H9 (cell line): ENCODE data around the gene NAMPT. TPM values are rescaled to one million over a fixed set of nuclear protein-coding genes. Genes with fewer than 3 reads are reported as not detected.

ENCODE experiments used
- DNase-seq: peaks from one replicate; pipeline ENCODE4 v3.0.0-alpha.2; 2017
- H2AFZ ChIP-seq: one replicate; pipeline ENCODE4 v1.6.1; 2013; ENCODE audit warnings: mild to moderate bottlenecking, low read length, control low read depth, moderate library complexity
- H2AK5ac ChIP-seq: 2 replicates; pipeline ENCODE4 v1.6.1; 2013; ENCODE audit warnings: low read length, control low read depth, mixed read lengths; ENCODE audit not compliant: insufficient read length
- H2BK120ac ChIP-seq: one replicate; pipeline ENCODE4 v1.6.1; 2013; ENCODE audit warnings: low read depth, mild to moderate bottlenecking, low read length, control low read depth, inconsistent platforms; ENCODE audit not compliant: poor library complexity, severe bottlenecking
- H2BK12ac ChIP-seq: 2 replicates; pipeline ENCODE4 v1.6.1; 2013; ENCODE audit warnings: low read length, control low read depth, mixed read lengths, low read depth; ENCODE audit not compliant: insufficient read length
- H2BK15ac ChIP-seq: 2 replicates; pipeline ENCODE4 v1.6.1; 2013; ENCODE audit warnings: low read depth, low read length, control low read depth
- H2BK20ac ChIP-seq: one replicate; pipeline ENCODE4 v1.6.1; 2013; ENCODE audit warnings: low read depth, mild to moderate bottlenecking, low read length, control low read depth, inconsistent platforms; ENCODE audit not compliant: poor library complexity, severe bottlenecking
- H2BK5ac ChIP-seq: 2 replicates; pipeline ENCODE4 v1.6.1; 2013; ENCODE audit warnings: low read length, control low read depth, mixed read lengths; ENCODE audit not compliant: insufficient read length
- H3K14ac ChIP-seq: 2 replicates; pipeline ENCODE4 v1.6.1; 2013; ENCODE audit warnings: low read length, control low read depth; ENCODE audit not compliant: insufficient read depth
- H3K18ac ChIP-seq: 2 replicates; pipeline ENCODE4 v1.6.1; 2013; ENCODE audit warnings: low read depth, mild to moderate bottlenecking, mixed read lengths, low read length, control low read depth; ENCODE audit not compliant: insufficient read length
- H3K23ac ChIP-seq: 2 replicates; pipeline ENCODE4 v1.6.1; 2013; ENCODE audit warnings: low read length, control low read depth, mixed read lengths, low read depth; ENCODE audit not compliant: insufficient read length
- H3K23me2 ChIP-seq: 2 replicates; pipeline ENCODE4 v1.6.1; 2013; ENCODE audit warnings: low read depth, mild to moderate bottlenecking, mixed read lengths, low read length, control low read depth; ENCODE audit not compliant: insufficient read length, poor library complexity, severe bottlenecking
- H3K27ac ChIP-seq: 2 replicates; pipeline ENCODE4 v1.5.1; 2013; ENCODE audit warnings: low read length, control low read depth, mixed read lengths, low read depth; ENCODE audit not compliant: insufficient read length
- H3K27me3 ChIP-seq: 2 replicates; pipeline ENCODE4 v1.6.1; 2013; ENCODE audit warnings: low read length, control low read depth, inconsistent platforms; ENCODE audit not compliant: insufficient read depth
- H3K4ac ChIP-seq: 2 replicates; pipeline ENCODE4 v1.6.1; 2013; ENCODE audit warnings: low read depth, mild to moderate bottlenecking, control low read depth, inconsistent platforms, low read length, moderate library complexity
- H3K4me1 ChIP-seq: 2 replicates; pipeline ENCODE4 v1.6.1; 2013; ENCODE audit warnings: low read length, control low read depth, inconsistent platforms; ENCODE audit not compliant: insufficient read depth
- H3K4me2 ChIP-seq: 2 replicates; pipeline ENCODE4 v1.6.1; 2013; ENCODE audit warnings: low read length, control low read depth, mixed read lengths; ENCODE audit not compliant: insufficient read length, insufficient read depth
- H3K56ac ChIP-seq: 2 replicates; pipeline ENCODE4 v1.6.1; 2013; ENCODE audit warnings: low read depth, mild to moderate bottlenecking, mixed read lengths, low read length, control low read depth; ENCODE audit not compliant: insufficient read length
- H3K79me1 ChIP-seq: 2 replicates; pipeline ENCODE4 v1.6.1; 2013; ENCODE audit warnings: low read depth, mild to moderate bottlenecking, moderate library complexity, low read length, control low read depth, inconsistent platforms; ENCODE audit not compliant: insufficient read depth, poor library complexity, severe bottlenecking
- H3K79me2 ChIP-seq: 2 replicates; pipeline ENCODE4 v1.6.1; 2013; ENCODE audit warnings: low read length, control low read depth, inconsistent platforms; ENCODE audit not compliant: insufficient read depth
- H3K9ac ChIP-seq: 2 replicates; pipeline ENCODE4 v1.6.1; 2013; ENCODE audit warnings: low read length, control low read depth, mixed read lengths; ENCODE audit not compliant: insufficient read length; ENCODE audit errors: extremely low read depth
- H3K9me3 ChIP-seq: one replicate; pipeline ENCODE4 v1.6.1; 2013; ENCODE audit warnings: low read depth, low read length, inconsistent platforms; ENCODE audit not compliant: control insufficient read depth
- H3T11ph ChIP-seq: one replicate; pipeline ENCODE4 v1.6.1; 2013; ENCODE audit warnings: mild to moderate bottlenecking, low read length, control low read depth, inconsistent platforms
- H4K20me1 ChIP-seq: one replicate; pipeline ENCODE4 v1.6.1; 2013; ENCODE audit not compliant: control insufficient read depth, insufficient read length, insufficient read depth
- H4K5ac ChIP-seq: 2 replicates; pipeline ENCODE4 v1.6.1; 2013; ENCODE audit warnings: low read depth, mild to moderate bottlenecking, mixed read lengths, low read length, control low read depth; ENCODE audit not compliant: insufficient read length
- H4K8ac ChIP-seq: replicated peaks from 2 replicates; pipeline ENCODE4 v1.6.1; 2013; ENCODE audit warnings: low read length, control low read depth, mixed read lengths, low read depth; ENCODE audit not compliant: insufficient read length
- H4K91ac ChIP-seq: 2 replicates; pipeline ENCODE4 v1.6.1; 2013; ENCODE audit warnings: low read depth, mild to moderate bottlenecking, moderate library complexity, mixed read lengths, low read length, control low read depth; ENCODE audit not compliant: insufficient read length
- H3K27ac Mint-ChIP-seq, 3 experiments: 2 replicates in 2 of 3; 3 replicates in 1 of 3; pipeline ENCODE4 v1.8.0; 2020 to 2021; ENCODE audit warnings: mixed read lengths in 3 of 3, mild to moderate bottlenecking in 1 of 3, moderate library complexity in 1 of 3
- H3K27me3 Mint-ChIP-seq: 2 replicates; pipeline ENCODE4 v1.8.0; 2021; ENCODE audit warnings: low read depth, mild to moderate bottlenecking, moderate library complexity, mixed read lengths
- H3K36me3 Mint-ChIP-seq, 3 experiments: 2 replicates in 2 of 3; 3 replicates in 1 of 3; pipeline ENCODE4 v1.8.0; 2020 to 2021; ENCODE audit warnings: low read depth in 3 of 3, mixed read lengths in 3 of 3; ENCODE audit not compliant: insufficient read depth in 1 of 3
- H3K4me1 Mint-ChIP-seq, 2 experiments: 2 replicates each; pipeline ENCODE4 v1.8.0; 2020; ENCODE audit warnings: mixed read lengths in 2 of 2
- H3K4me3 Mint-ChIP-seq, 2 experiments: 2 replicates in 1 of 2; 3 replicates in 1 of 2; pipeline ENCODE4 v1.8.0; 2020 to 2021; ENCODE audit warnings: mild to moderate bottlenecking in 2 of 2, mixed read lengths in 2 of 2, moderate library complexity in 1 of 2
- H3K9me3 Mint-ChIP-seq, 2 experiments: 2 replicates in 1 of 2; 3 replicates in 1 of 2; pipeline ENCODE4 v1.8.0; 2020; ENCODE audit warnings: mild to moderate bottlenecking in 2 of 2, mixed read lengths in 2 of 2, moderate library complexity in 1 of 2
- CTCF ChIP-seq: fragments of 200-600 bp; sonication (generic); conservative IDR thresholded peaks from 3 replicates; pipeline ENCODE4 v1.8.0; 2021; ENCODE audit warnings: antibody characterized with exemption, mild to moderate bottlenecking
- WGBS: extraction: QIAGEN DNeasy Blood & Tissue Kit; methylation state at CpG from one replicate; pipeline ENCODE4 v1.1.7; 2013; ENCODE audit warnings: missing lambda C conversion rate, low lambda C conversion rate, mixed read lengths; ENCODE audit not compliant: insufficient read length; ENCODE audit errors: extremely low coverage; 5-methylcytosine and 5-hydroxymethylcytosine counted together
- total RNA-seq: library from RNA; stranded (reverse); gene quantifications from 2 replicates; pipeline ENCODE4 v1.2.1, GENCODE V29; 2021

Gene NAMPT
- total RNA-seq, 1 experiment from 2014 or later, result 83.5 TPM

DNA sequence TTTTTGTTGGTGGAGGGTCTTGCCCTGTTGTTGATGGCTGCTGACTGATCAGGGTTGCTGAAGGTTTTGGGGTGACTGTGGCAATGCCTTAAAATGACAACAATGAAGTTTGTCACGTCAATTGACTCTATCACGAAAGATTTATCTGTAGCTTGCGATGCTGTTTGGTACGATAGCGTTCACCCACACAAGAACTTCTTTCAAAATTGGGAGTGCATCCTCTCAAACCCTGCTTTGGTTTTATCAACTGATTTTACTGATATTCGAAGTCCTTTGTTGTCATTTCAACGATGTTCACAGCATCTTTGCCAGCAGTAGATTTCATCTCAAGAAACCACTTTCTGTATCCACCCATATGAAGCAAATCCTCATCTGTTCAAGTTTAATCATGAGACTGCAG is 26.0 kb downstream of the NAMPT start:
- no CpG with 5 or more reads among the region's 7 CpGs for WGBS
- Mint-ChIP-seq H3K9me3 (no peaks in the 10 kb centered on the region), H3K36me3 (peaks cover 22 to 55% (median 46%) of the 10 kb centered on the region in 3 experiments; a peak in 6 of 7 replicates), H3K4me1 (peaks cover 10 to 13% of the 10 kb centered on the region in 2 experiments), H3K4me3 (no peak overlapping the region), H3K27me3 (no peaks in the 10 kb centered on the region), H3K27ac (no peak overlapping the region; a peak in 1 of 7 replicates)
- Histone ChIP-seq H4K91ac (no peak overlapping the region), H2BK12ac (no peak overlapping the region), H2AK5ac (no peak overlapping the region), H3K4me1 (no peaks in the 10 kb centered on the region), H3K14ac (no peak overlapping the region), H3K9ac (no peak overlapping the region), H3K9me3 (no peaks in the 10 kb centered on the region), H3T11ph (no peak overlapping the region), H3K27ac (no peak overlapping the region), H3K56ac (no peak overlapping the region), H2BK20ac (no peak overlapping the region), H3K4me2 (no peak overlapping the region), H3K23me2 (no peaks in the 10 kb centered on the region), H4K20me1 (no peaks in the 10 kb centered on the region), H2BK5ac (no peak overlapping the region), H3K4ac (no peak overlapping the region), H2BK15ac (no peak overlapping the region), H3K23ac (no peak overlapping the region), H2BK120ac (no peak overlapping the region), H4K8ac (no peak overlapping the region), H2AFZ (no peak overlapping the region), H3K79me1 (peaks cover 2% of the 10 kb centered on the region), H3K18ac (no peak overlapping the region), H3K79me2 (no peaks in the 10 kb centered on the region), H4K5ac (no peak overlapping the region), H3K27me3 (no peaks in the 10 kb centered on the region)
- TF ChIP-seq CTCF, result no peak
- DNase-seq, result no peak
